A549 (cell line): ENCODE results near the gene C19orf67. TPM values are rescaled to one million over a fixed set of nuclear protein-coding genes. Genes with fewer than 3 reads are reported as not detected.
"Not testable (repeated sequence)": the region's sequence is repeated elsewhere in the genome, so short reads cannot be mapped to it uniquely, and the experiment has no call there.

Experiments used
- ATAC-seq, 2 experiments: fragments of 200-7000 bp in 1 of 2; fragments of >200 bp in 1 of 2; cut with Nextera tagmentation in 1 of 2; cut with Tn5 transposase in 1 of 2; 3 replicates each; pipeline versions ENCODE4 v1.8.0 to v1.9.1; 2018 to 2020; ENCODE audit warnings: mild to moderate bottlenecking in 1 of 2, moderate library complexity in 1 of 2
- CTCF ChIA-PET: fragments of 300-600 bp; sonication (Branson Sonifier 250); formaldehyde crosslinking; extraction: SDS; loops from one replicate; lab custom pipeline; 2021; ENCODE audit warnings: antibody characterized with exemption, inconsistent platforms; lab: Yijun Ruan, JAX
- POLR2A ChIA-PET: fragments of 350-600 bp; formaldehyde crosslinking; extraction: SDS; loops from one replicate; lab custom pipeline; 2021; ENCODE audit warnings: antibody characterized with exemption, inconsistent platforms; lab: Yijun Ruan, JAX
- DNase-seq, 2 experiments: peaks; one replicate each; pipeline versions ENCODE4 v3.0.0 to v3.0.0-alpha.2; 2011 to 2016; ENCODE audit warnings: low read depth in 1 of 2, low spot score in 1 of 2
- FAIRE-seq: peaks from 2 replicates; lab custom pipeline; 2011; peaks lifted over from hg19 to GRCh38; lab: Jason Lieb, UNC
- H3K27ac ChIP-seq, 2 experiments: fragments of >200 bp; sonication (Bioruptor Twin); formaldehyde crosslinking; 3 replicates each; pipeline ENCODE4 v1.5.1; 2016 to 2017
- H3K4me1 ChIP-seq: fragments of >200 bp; sonication (Bioruptor Twin); formaldehyde crosslinking; 3 replicates; pipeline ENCODE4 v1.6.1; 2016
- H3K4me2 ChIP-seq: fragments of >200 bp; sonication (Bioruptor Twin); formaldehyde crosslinking; 3 replicates; pipeline ENCODE4 v1.6.1; 2016
- H3K4me3 ChIP-seq: fragments of >200 bp; sonication (Bioruptor Twin); formaldehyde crosslinking; 3 replicates; pipeline ENCODE4 v1.5.1; 2016
- H3K9me3 ChIP-seq: fragments of >200 bp; sonication (Bioruptor Twin); formaldehyde crosslinking; 3 replicates; pipeline ENCODE4 v1.6.1; 2016
- ATOH8 ChIP-seq: fragments of 250-450 bp; sonication (Bioruptor Pico); IDR thresholded peaks from 2 replicates; pipeline ENCODE4 v1.5.0; 2020; ENCODE audit warnings: low read depth, mild to moderate bottlenecking, moderate library complexity
- BHLHE40 ChIP-seq: IDR thresholded peaks from 2 replicates; pipeline ENCODE4 v1.6.1; 2012; ENCODE audit warnings: low read depth, low read length, inconsistent platforms
- CBX2 ChIP-seq: fragments of 200-600 bp; sonication (generic); IDR thresholded peaks from 2 replicates; pipeline ENCODE4 v1.6.1; 2016; ENCODE audit warnings: low read depth, mild to moderate bottlenecking, borderline replicate concordance
- CBX8 ChIP-seq: fragments of 200-600 bp; sonication (generic); IDR thresholded peaks from 2 replicates; pipeline ENCODE4 v1.6.1; 2016
- CEBPB ChIP-seq, 2 experiments: fragments of >200 bp in 1 of 2; sonication (Bioruptor Twin) in 1 of 2; formaldehyde crosslinking in 1 of 2; IDR thresholded peaks; 2 replicates each; pipeline ENCODE4 v1.6.1; 2012 to 2016
- CTCF ChIP-seq: fragments of >200 bp; sonication (Bioruptor Twin); formaldehyde crosslinking; IDR thresholded peaks from 3 replicates; pipeline ENCODE4 v1.5.1; 2016
- EHF ChIP-seq: fragments of 250-450 bp; sonication (Bioruptor Pico); IDR thresholded peaks from 2 replicates; pipeline ENCODE4 v1.5.0; 2020; ENCODE audit warnings: mild to moderate bottlenecking
- EP300 ChIP-seq, 2 experiments: fragments of >200 bp; sonication (Bioruptor Twin); formaldehyde crosslinking; IDR thresholded peaks; 2 replicates in 1 of 2; 3 replicates in 1 of 2; pipeline ENCODE4 v1.6.1; 2016 to 2017
- ESRRA ChIP-seq: fragments of 150-350 bp; IDR thresholded peaks from 2 replicates; pipeline ENCODE4 v1.6.1; 2014; ENCODE audit warnings: mild to moderate bottlenecking, low read length, borderline replicate concordance
- FOSB ChIP-seq: fragments of 250-450 bp; sonication (Bioruptor Pico); IDR thresholded peaks from 2 replicates; pipeline ENCODE4 v1.5.0; 2020; ENCODE audit warnings: mild to moderate bottlenecking, moderate library complexity
- GATA3 ChIP-seq: IDR thresholded peaks from 2 replicates; pipeline ENCODE4 v1.6.1; 2012; ENCODE audit warnings: borderline replicate concordance
- HES2 ChIP-seq: fragments of >200 bp; sonication (Bioruptor Twin); formaldehyde crosslinking; IDR thresholded peaks from 2 replicates; pipeline ENCODE4 v1.6.1; 2016
- HEYL ChIP-seq: fragments of 250-450 bp; sonication (Bioruptor Pico); IDR thresholded peaks from 2 replicates; pipeline ENCODE4 v1.8.0; 2021; ENCODE audit warnings: mild to moderate bottlenecking, moderate library complexity
- HOXA7 ChIP-seq: fragments of 250-450 bp; sonication (Bioruptor Pico); IDR thresholded peaks from 2 replicates; pipeline ENCODE4 v1.5.0; 2020; ENCODE audit warnings: mild to moderate bottlenecking, moderate library complexity
- JUNB ChIP-seq: fragments of >200 bp; sonication (Bioruptor Twin); formaldehyde crosslinking; IDR thresholded peaks from 2 replicates; pipeline ENCODE4 v1.6.1; 2016
- MYC ChIP-seq: IDR thresholded peaks from 2 replicates; pipeline ENCODE4 v1.6.1; 2012; ENCODE audit warnings: mild to moderate bottlenecking, inconsistent platforms, low read length, improper control_type of control experiment, borderline replicate concordance
- PHF8 ChIP-seq: fragments of 200-600 bp; sonication (generic); IDR thresholded peaks from 2 replicates; pipeline ENCODE4 v1.6.1; 2016; ENCODE audit warnings: low read depth, mild to moderate bottlenecking, antibody characterized with exemption, moderate library complexity, borderline replicate concordance
- POLR2A ChIP-seq: IDR thresholded peaks from 2 replicates; pipeline ENCODE4 v1.6.1; 2012; ENCODE audit warnings: mild to moderate bottlenecking, low read length
- RAD21 ChIP-seq, 2 experiments: fragments of >200 bp in 1 of 2; sonication (Bioruptor Twin) in 1 of 2; formaldehyde crosslinking in 1 of 2; IDR thresholded peaks in 1 of 2; conservative IDR thresholded peaks in 1 of 2; 2 replicates in 1 of 2; 3 replicates in 1 of 2; pipeline ENCODE4 v1.6.1; 2012 to 2018; ENCODE audit warnings: inconsistent platforms in 1 of 2
- RARB ChIP-seq: fragments of 250-450 bp; sonication (Bioruptor Pico); IDR thresholded peaks from 2 replicates; pipeline ENCODE4 v1.8.0; 2021; ENCODE audit warnings: mild to moderate bottlenecking, moderate library complexity
- RFX5 ChIP-seq: fragments of 450-650 bp; IDR thresholded peaks from 2 replicates; pipeline ENCODE4 v1.7.1; 2014; ENCODE audit warnings: antibody characterized with exemption, mild to moderate bottlenecking, moderate library complexity
- RNF2 ChIP-seq: fragments of 200-600 bp; sonication (generic); IDR thresholded peaks from 2 replicates; pipeline ENCODE4 v1.6.1; 2016; ENCODE audit warnings: low read depth, mild to moderate bottlenecking, antibody characterized with exemption, moderate library complexity, borderline replicate concordance
- SMC3 ChIP-seq: fragments of >200 bp; sonication (Bioruptor Twin); formaldehyde crosslinking; IDR thresholded peaks from 3 replicates; pipeline ENCODE4 v1.6.1; 2018; ENCODE audit warnings: inconsistent platforms
- SREBF2 ChIP-seq: fragments of 450-650 bp; IDR thresholded peaks from 2 replicates; pipeline ENCODE4 v1.6.1; 2014; ENCODE audit warnings: mild to moderate bottlenecking, moderate library complexity
- TFCP2L1 ChIP-seq: fragments of 250-450 bp; sonication (Bioruptor Pico); IDR thresholded peaks from 2 replicates; pipeline ENCODE4 v1.5.0; 2021; ENCODE audit warnings: mild to moderate bottlenecking
- TP53 ChIP-seq: fragments of 250-450 bp; sonication (Bioruptor Pico); IDR thresholded peaks from 2 replicates; pipeline ENCODE4 v1.5.0; 2021; ENCODE audit warnings: mild to moderate bottlenecking, moderate library complexity
- USF2 ChIP-seq: fragments of 450-650 bp; IDR thresholded peaks from 2 replicates; pipeline ENCODE4 v1.6.1; 2014; ENCODE audit warnings: antibody characterized with exemption
- WGBS: methylation state at CpG from one replicate; pipeline ENCODE4 v1.1.6; 2017; ENCODE audit errors: missing lambda C conversion rate; 5-methylcytosine and 5-hydroxymethylcytosine counted together
- polyA plus RNA-seq, 4 experiments: library from polyadenylated mRNA; depleted of rRNA in 3 of 4; stranded (reverse); fragments of >200 nt; fragmentation: RNase III in 1 of 4; extraction: RNeasy Plus Mini Kit Qiagen cat#74134 plus additional on column Dnase treatment in 1 of 4; gene quantifications; 2 replicates in 3 of 4; 3 replicates in 1 of 4; pipeline ENCODE4 v1.2.3, GENCODE V29; 2011 to 2017

The C19orf67 gene
- polyA plus RNA-seq, 2 of the 4 experiments (the other 2 are of a cell fraction), result not detected

- no peak for TF ChIP-seq EP300 (IDR thresholded peaks at IDR 0.05)
- TF ChIP-seq RFX5, result no peak
- no peak for TF ChIP-seq HOXA7 (CRISPR knock-in tag)
- no peak for TF ChIP-seq HEYL
These were observed 32.6 kb downstream of the C19orf67 start (continued) for GRCh38 chr19:14053032-14053431.

GRCh38 chr19:14052470-14052869, 33.1 kb downstream of the C19orf67 start:
- DNase-seq (no peak), ATAC-seq (no peak), FAIRE-seq (no peak)
- no peaks in the 10 kb centered on the region for H3K4me1 ChIP-seq
- ChIA-PET CTCF (interaction anchor here (0.6 to 1.8 kb wide), 6 partner anchors 9 to 34 kb away, joined by 3 to 9 read pairs (median 6); partner anchors contain the start of genes IL27RA and PALM3), POLR2A (no interaction called here)
- no peak for TF ChIP-seq GATA3
- TF ChIP-seq RNF2, result no peak
- no peak for TF ChIP-seq HOXA7 (CRISPR knock-in tag)
- TF ChIP-seq TFCP2L1 (CRISPR knock-in tag), result no peak
- no peak for TF ChIP-seq JUNB
- TF ChIP-seq POLR2A, result no peak
- no peak for TF ChIP-seq FOSB (CRISPR knock-in tag)
- TF ChIP-seq SREBF2, result no peak
- TF ChIP-seq CBX8, result no peak
- no peak for TF ChIP-seq PHF8
- no peak for TF ChIP-seq HES2
- TF ChIP-seq TP53 (CRISPR knock-in tag), result no peak
- TF ChIP-seq CTCF, result no peak
- no peak for TF ChIP-seq RARB
- TF ChIP-seq SMC3, result no peak
- TF ChIP-seq RAD21 (conservative IDR thresholded peaks at IDR 0.05 in 1 of 2, IDR thresholded peaks at IDR 0.05 in 1 of 2), result no peak
- 76% methylated on average over 6 of the region's 6 CpGs for WGBS
- no peak overlapping the region for H3K27ac ChIP-seq
- H3K9me3 ChIP-seq, result 0 out of 3 replicates have a peak, but pooled peaks cover 3% of the 10 kb centered on the region
- no peak overlapping the region for H3K4me3 ChIP-seq
- H3K4me2 ChIP-seq, result no peak overlapping the region

- no peak overlapping the region for H3K4me3 ChIP-seq
- CTCF ChIA-PET, result interaction anchor here (1.2 to 1.8 kb wide), 6 partner anchors 9 to 172 kb away, joined by 3 to 9 read pairs (median 6); partner anchors contain the start of genes IL27RA and PALM3
- H3K9me3 ChIP-seq, result 0 out of 3 replicates have a peak, but pooled peaks cover 3% of the 10 kb centered on the region
- ATAC-seq (no peak), DNase-seq (no peak), FAIRE-seq (no peak)
- no peak for TF ChIP-seq POLR2A
- TF ChIP-seq CEBPB (IDR thresholded peaks at IDR 0.05), result no peak
- no peak for TF ChIP-seq USF2
- no peak for TF ChIP-seq MYC
- no peak for TF ChIP-seq EHF (CRISPR knock-in tag)
- TF ChIP-seq JUNB, result no peak
- TF ChIP-seq GATA3, result no peak
- no peak for TF ChIP-seq ESRRA
- TF ChIP-seq PHF8, result no peak
- no peak for TF ChIP-seq CTCF
- TF ChIP-seq SMC3, result no peak
- TF ChIP-seq RFX5, result no peak
- no peak for TF ChIP-seq ATOH8 (CRISPR knock-in tag)
- no peak for TF ChIP-seq CBX2
- no peak for TF ChIP-seq BHLHE40
- H3K27ac ChIP-seq, result no peak overlapping the region
- POLR2A ChIA-PET, result no interaction called here
- no peaks in the 10 kb centered on the region for H3K4me1 ChIP-seq
- WGBS, result 40% methylated on average over 1 of the region's 9 CpGs
- H3K4me2 ChIP-seq, result no peak overlapping the region
These were observed 33.6 kb downstream of the C19orf67 start for GRCh38 chr19:14051980-14052379.

GRCh38 chr19:14050961-14051360, 34.6 kb downstream of the C19orf67 start:
- CTCF ChIA-PET, result interaction anchor here (1.1 to 4.2 kb wide), 5 partner anchors 8 to 171 kb away, joined by 3 to 33 read pairs (median 5); no protein-coding TSS in a partner anchor
- H3K4me2 ChIP-seq, POLR2A ChIA-PET, ATAC-seq, H3K27ac ChIP-seq, DNase-seq, FAIRE-seq, H3K9me3 ChIP-seq, H3K4me1 ChIP-seq, H3K4me3 ChIP-seq: not testable (repeated sequence)
- WGBS, result 93% methylated on average over 11 of the region's 11 CpGs
